Right ventricle myocardium inferior (tissue), 1 donor: ENCODE measurements around the gene SMG7. TPM values are rescaled to one million over a fixed set of nuclear protein-coding genes. Genes with fewer than 3 reads are reported as not detected.

Experiments
- ATAC-seq: fragments of 200-7000 bp; cut with Tn5 transposase; one replicate; pipeline ENCODE4 v1.9.1; 2020; ENCODE audit warnings: mild to moderate bottlenecking, moderate library complexity
- DNase-seq: peaks from one replicate; pipeline ENCODE4 v3.0.0; 2021; ENCODE audit errors: missing footprints
- intact Hi-C: fragments of 100-400 bp; cut with DNase I; formaldehyde crosslinking; loops from one replicate; pipeline ENCODE4 v1.11.0; 2022
- total RNA-seq: library from RNA; stranded (reverse); fragmentation: NEBNext Ultra II Directional; extraction: Animal tissue kit (Norgen Biotek cat#: 25700); gene quantifications from one replicate; pipeline ENCODE4 v1.2.1, GENCODE V29; 2021
- donor health status: DM: no; HTN: yes; CAD: no; lungs with severe emphysema.

SMG7 gene
- total RNA-seq, 1 donor from 2014 or later, result 45.5 TPM

GRCh38 chr1:183495420-183495819 lies 23.1 kb downstream of the SMG7 start:
- intact Hi-C loops, result no loop called here
- ATAC-seq (no peak), DNase-seq (no peak)

DNA sequence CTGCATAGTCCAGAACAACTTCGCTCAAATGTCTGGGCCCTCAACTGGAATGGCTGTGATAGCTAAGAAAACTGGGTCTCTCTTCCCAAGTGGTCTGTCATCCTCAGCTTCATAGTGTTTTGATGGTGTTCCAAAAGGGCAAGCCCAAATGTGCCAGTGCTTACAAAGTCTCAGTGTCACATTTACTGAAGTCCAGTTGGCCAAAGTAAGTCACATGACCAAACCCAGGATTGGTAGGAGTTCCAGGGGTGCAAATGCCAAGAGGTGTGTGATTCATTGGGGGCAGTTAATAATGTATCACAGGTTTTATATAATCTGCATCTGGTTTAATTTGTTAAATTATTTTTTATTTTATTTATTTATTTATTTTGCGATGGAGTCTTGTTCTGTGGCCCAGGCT lies 24.9 kb downstream of the SMG7 start:
- ATAC-seq (no peak), DNase-seq (no peak)
- intact Hi-C loops, result no loop called here

GRCh38 chr1:183498342-183498991 lies 26.2 kb downstream of the SMG7 start:
- DNase-seq (no peak), ATAC-seq (no peak)
- intact Hi-C loops, result no loop called here

GRCh38 chr1:183505454-183506089 lies 33.3 kb downstream of the SMG7 start:
- intact Hi-C loops, result loop anchor here (5.0 kb wide), 1 partner anchor 37 kb away; no protein-coding TSS in a partner anchor
- no peak for ATAC-seq
- no peak for DNase-seq

- no peak for DNase-seq
- ATAC-seq, result no peak
- intact Hi-C loops, result loop anchor here (5.0 kb wide), 1 partner anchor 36 kb away; no protein-coding TSS in a partner anchor
Observed at GRCh38 chr1:183506561-183506960, 34.3 kb downstream of the SMG7 start.

GRCh38 chr1:183508694-183509093 lies 36.4 kb downstream of the SMG7 start:
- DNase-seq (no peak), ATAC-seq (no peak)
- intact Hi-C loops, result loop anchor here (5.0 kb wide), 1 partner anchor 34 kb away; no protein-coding TSS in a partner anchor

DNA sequence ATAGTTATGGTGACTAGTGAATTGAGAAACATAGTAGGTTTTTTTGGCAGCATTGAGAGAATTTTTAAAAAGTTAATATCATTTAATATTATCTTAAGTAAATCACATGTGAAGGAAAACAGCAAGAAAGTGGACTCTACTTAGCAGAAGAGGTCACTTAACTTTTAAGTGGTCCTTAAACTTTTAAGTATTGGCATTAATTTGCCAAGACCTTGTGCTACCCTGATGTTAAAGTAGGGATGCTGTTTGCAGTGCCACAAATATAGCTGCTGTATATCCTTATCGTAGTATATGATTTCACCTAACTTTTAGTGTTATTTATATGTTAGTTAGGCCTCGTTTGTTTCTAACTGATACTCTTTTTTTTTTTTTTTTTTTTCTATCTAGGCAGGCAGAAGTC lies 40.2 kb downstream of the SMG7 start:
- intact Hi-C loops, result no loop called here
- no peak for ATAC-seq

GRCh38 chr1:183514235-183514634 lies 41.9 kb downstream of the SMG7 start:
- DNase-seq, result no peak
- intact Hi-C loops, result no loop called here
- ATAC-seq, result no peak

More for the DNA sequence above, 40.2 kb downstream of the SMG7 start:
- no peak for DNase-seq

DNA sequence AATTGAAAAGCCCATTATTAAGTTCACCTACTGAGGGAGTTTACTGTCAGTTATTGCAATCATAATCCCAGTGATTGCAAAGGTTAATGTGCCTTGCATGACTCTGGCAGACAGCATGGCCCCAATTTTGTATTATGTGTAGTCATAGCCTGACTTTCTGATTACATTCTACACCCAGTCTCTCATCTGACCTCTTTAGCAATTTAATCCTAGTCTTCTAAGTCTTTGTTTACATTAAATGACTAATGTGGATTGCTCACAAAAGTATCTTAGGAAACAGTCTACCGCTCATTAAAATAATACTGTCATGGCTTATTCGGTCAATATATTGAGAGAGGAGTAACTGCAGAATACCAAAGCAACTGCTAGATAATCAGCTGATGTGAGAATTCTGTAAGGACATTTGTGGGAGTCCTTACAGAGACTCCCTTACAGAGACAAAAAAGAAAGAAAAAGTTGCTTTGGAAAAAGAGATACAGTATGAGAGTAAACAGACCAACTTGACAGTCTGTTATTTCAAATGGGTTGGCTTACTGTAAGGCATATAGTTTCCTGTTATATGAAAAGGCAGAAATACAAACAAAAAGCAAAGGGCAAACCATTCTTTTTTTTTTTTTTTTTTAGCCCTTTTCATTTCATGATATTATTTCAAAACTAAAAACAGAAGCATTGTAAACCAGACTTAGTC lies 42.8 kb downstream of the SMG7 start:
- DNase-seq (no peak), ATAC-seq (no peak)
- intact Hi-C loops, result no loop called here

GRCh38 chr1:183516725-183517124 lies 44.4 kb downstream of the SMG7 start:
- DNase-seq, result no peak
- ATAC-seq, result no peak
- intact Hi-C loops, result no loop called here

GRCh38 chr1:183517401-183517800 lies 45.1 kb downstream of the SMG7 start:
- intact Hi-C loops, result no loop called here
- ATAC-seq, result no peak
- no peak for DNase-seq

- intact Hi-C loops, result no loop called here
- no peak for DNase-seq
- ATAC-seq, result no peak
Observed at GRCh38 chr1:183520379-183520778, 48.1 kb downstream of the SMG7 start.

DNA sequence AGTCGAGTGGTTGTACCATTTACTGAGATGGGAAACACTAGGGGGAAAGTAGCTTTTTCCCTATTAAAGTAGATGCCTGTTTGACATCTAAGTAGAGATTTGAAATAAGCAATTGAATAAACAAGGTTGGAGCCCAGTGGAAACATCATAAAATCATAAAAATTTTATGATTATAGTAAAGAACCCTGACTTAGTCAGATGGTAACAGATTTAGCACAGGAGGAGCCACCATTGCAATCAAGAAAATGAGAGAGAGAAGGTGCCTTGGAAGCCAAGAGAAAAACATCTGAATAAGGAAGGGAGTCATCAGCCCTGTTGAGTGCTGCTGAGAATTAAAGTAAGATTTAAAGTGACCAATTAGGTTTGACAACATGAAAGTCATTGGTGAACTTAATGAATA lies 49.8 kb downstream of the SMG7 start:
- ATAC-seq (no peak), DNase-seq (no peak)
- intact Hi-C loops, result no loop called here

- no peak for ATAC-seq
- intact Hi-C loops, result no loop called here
- DNase-seq, result no peak
Observed at GRCh38 chr1:183528577-183528976, 56.3 kb downstream of the SMG7 start.

GRCh38 chr1:183533617-183534174 lies 61.4 kb downstream of the SMG7 start:
- no peak for DNase-seq
- no peak for ATAC-seq
- intact Hi-C loops, result no loop called here

DNA sequence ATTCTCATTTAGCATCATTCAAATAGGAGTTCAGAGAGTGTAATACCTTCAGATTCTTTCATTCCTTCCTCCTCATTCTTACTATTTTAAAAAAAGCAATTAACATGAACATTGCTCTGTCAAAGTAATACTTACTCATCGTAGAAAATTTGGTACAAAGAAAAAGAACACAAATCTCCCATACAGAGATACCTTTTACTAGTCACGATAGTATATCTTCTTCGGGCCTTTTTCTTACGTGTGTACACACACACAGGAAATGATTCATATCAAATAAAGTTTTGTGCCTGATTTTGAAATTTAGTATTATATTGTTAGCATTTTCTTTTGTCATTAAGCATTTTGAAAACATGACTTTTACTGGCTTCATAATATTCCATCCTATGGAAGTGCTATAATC lies 65.1 kb downstream of the SMG7 start:
- ATAC-seq (no peak), DNase-seq (no peak)
- intact Hi-C loops, result no loop called here

GRCh38 chr1:183543619-183544204 lies 71.4 kb downstream of the SMG7 start:
- DNase-seq, result no peak
- peak; percentile 84 for ATAC-seq
- intact Hi-C loops, result loop anchor here (2.0 to 10.0 kb wide), 3 partner anchors 36 to 259 kb away; no protein-coding TSS in a partner anchor

DNA sequence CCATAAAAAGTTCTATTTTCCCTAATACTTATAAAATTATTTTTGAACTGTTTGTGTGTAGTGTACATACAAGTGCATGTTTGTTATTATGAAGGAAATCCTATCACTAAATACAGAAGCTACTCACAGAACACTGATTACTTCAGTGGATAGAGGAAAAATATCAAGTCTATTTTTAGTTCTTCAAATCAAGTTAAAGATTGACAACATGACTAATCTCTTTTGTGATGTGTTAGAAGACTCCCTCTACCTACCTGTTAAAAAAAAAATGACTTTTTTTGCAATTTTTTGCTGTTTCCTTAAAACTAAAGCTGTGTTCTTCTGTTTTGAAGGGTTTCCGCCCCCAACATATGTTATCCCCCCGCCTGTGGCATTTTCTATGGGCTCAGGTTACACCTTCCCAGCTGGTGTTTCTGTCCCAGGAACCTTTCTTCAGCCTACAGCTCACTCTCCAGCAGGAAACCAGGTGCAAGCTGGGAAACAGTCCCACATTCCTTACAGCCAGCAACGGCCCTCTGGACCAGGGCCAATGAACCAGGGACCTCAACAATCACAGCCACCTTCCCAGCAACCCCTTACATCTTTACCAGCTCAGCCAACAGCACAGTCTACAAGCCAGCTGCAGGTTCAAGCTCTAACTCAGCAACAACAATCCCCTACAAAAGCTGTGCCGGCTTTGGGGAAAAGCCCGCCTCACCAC lies 72.4 kb downstream of the SMG7 start:
- no peak for ATAC-seq
- intact Hi-C loops, result loop anchor here (5.0 to 10.0 kb wide), 2 partner anchors 37 to 260 kb away; no protein-coding TSS in a partner anchor
- no peak for DNase-seq

- intact Hi-C loops, result loop anchor here (10.0 kb wide), 1 partner anchor 262 kb away; no protein-coding TSS in a partner anchor
- DNase-seq (no peak), ATAC-seq (no peak)
Observed at GRCh38 chr1:183546427-183546826, 74.1 kb downstream of the SMG7 start.
